Ovary (tissue), 3 donors: ENCODE measurements around the gene RHOJ.

ENCODE experiments used
- CTCF ChIP-seq, 3 donors: fragments of 450-650 bp in 2 of 3; fragments of 200-600 bp in 1 of 3; IDR thresholded peaks; one replicate each; pipeline versions ENCODE4 v1.5.1 to v1.8.0; 2016 to 2022; ENCODE audit warnings: antibody characterized with exemption in 3 of 3, mild to moderate bottlenecking in 1 of 3
- POLR2A ChIP-seq: fragments of 450-650 bp; IDR thresholded peaks from one replicate; pipeline ENCODE4 v1.6.1; 2017; ENCODE audit warnings: antibody characterized with exemption, mild to moderate bottlenecking, moderate library complexity
- donor health status: DM: no; HTN: no; CAD: no.

DNA sequence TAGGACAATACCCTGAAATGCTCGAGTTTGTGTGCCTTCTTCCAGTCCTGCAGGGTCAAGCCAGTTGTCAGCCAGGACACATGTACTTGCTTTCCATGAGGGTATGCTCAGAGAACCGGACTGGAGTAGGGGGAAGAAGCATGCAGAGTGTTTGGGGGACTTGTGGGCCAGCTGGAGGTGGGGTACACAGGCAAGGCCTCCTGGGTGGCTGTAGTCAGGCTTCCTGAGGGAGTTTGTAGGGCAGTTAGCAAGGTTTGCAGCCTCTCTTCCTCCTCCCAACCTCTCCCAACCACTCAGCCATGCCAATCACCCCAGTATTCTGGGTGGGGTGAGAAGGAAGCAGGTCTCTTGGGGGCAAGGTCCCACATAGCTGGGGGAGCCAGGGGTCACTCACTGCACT is 47.0 kb upstream of the RHOJ start:
- no peak for TF ChIP-seq POLR2A
- no peak for TF ChIP-seq CTCF (IDR thresholded peaks at IDR 0.05)
